Natural killer cell (primary cell): Measurements from ENCODE around the gene PON3. TPM values are rescaled to one million over a fixed set of nuclear protein-coding genes. Genes with fewer than 3 reads are reported as not detected.
"Not testable (repeated sequence)": the region's sequence is repeated elsewhere in the genome, so short reads cannot be mapped to it uniquely, and the experiment has no call there.

Experiments used
- ATAC-seq, 3 donors: fragments of 150-1000 bp in 2 of 3; fragments of 200-7000 bp in 1 of 3; cut with Tn5 transposase; 1 replicate in 1 of 3; 2 replicates in 2 of 3; pipeline ENCODE4 v1.10.0; 2021; ENCODE audit warnings: mild to moderate bottlenecking in 2 of 3, moderate library complexity in 2 of 3
- DNase-seq, 2 donors: peaks; one replicate each; pipeline versions ENCODE4 v3.0.0 to v3.0.0-alpha.2; 2013 to 2021; ENCODE audit warnings: mixed read lengths in 1 of 2
- H3K27ac ChIP-seq: one replicate; pipeline ENCODE4 v1.5.1; 2013; ENCODE audit warnings: mild to moderate bottlenecking, low read length
- H3K27me3 ChIP-seq: one replicate; pipeline ENCODE4 v1.6.1; 2013; ENCODE audit warnings: low read length; ENCODE audit not compliant: control insufficient read depth, insufficient read depth
- H3K36me3 ChIP-seq: one replicate; pipeline ENCODE4 v1.6.1; 2013; ENCODE audit warnings: low read length; ENCODE audit not compliant: control insufficient read depth, insufficient read depth
- H3K4me1 ChIP-seq: one replicate; pipeline ENCODE4 v1.6.1; 2013; ENCODE audit warnings: low read length; ENCODE audit not compliant: control insufficient read depth, insufficient read depth
- H3K4me3 ChIP-seq: one replicate; pipeline ENCODE4 v1.5.1; 2013; ENCODE audit warnings: low read length
- H3K9me3 ChIP-seq: one replicate; pipeline ENCODE4 v1.6.1; 2013; ENCODE audit warnings: low read length; ENCODE audit not compliant: control insufficient read depth, insufficient read depth
- H3K27ac Mint-ChIP-seq, 2 donors: one replicate each; pipeline ENCODE4 v1.8.0; 2022; ENCODE audit warnings: mild to moderate bottlenecking in 2 of 2, mixed read lengths in 2 of 2, moderate library complexity in 1 of 2
- H3K27me3 Mint-ChIP-seq, 2 donors: one replicate each; pipeline ENCODE4 v1.8.0; 2022; ENCODE audit warnings: low read depth in 2 of 2, mixed read lengths in 2 of 2
- H3K36me3 Mint-ChIP-seq: one replicate; pipeline ENCODE4 v1.8.0; 2022; ENCODE audit warnings: mixed read lengths
- H3K4me1 Mint-ChIP-seq, 2 donors: one replicate each; pipeline ENCODE4 v1.8.0; 2022; ENCODE audit warnings: mixed read lengths in 2 of 2
- H3K4me3 Mint-ChIP-seq: one replicate; pipeline ENCODE4 v1.8.0; 2022; ENCODE audit warnings: mild to moderate bottlenecking, moderate library complexity, mixed read lengths
- H3K9me3 Mint-ChIP-seq, 2 donors: one replicate each; pipeline ENCODE4 v1.8.0; 2022; ENCODE audit warnings: mixed read lengths in 2 of 2
- CTCF ChIP-seq: fragments of 200-600 bp; IDR thresholded peaks from one replicate; pipeline ENCODE4 v1.8.0; 2022; ENCODE audit warnings: antibody characterized with exemption
- whole genome bisulfite sequencing: methylation state at CpG from one replicate; pipeline ENCODE4 v1.1.7; 2013; ENCODE audit warnings: missing lambda C conversion rate; ENCODE audit not compliant: insufficient coverage; 5-methylcytosine and 5-hydroxymethylcytosine counted together
- intact Hi-C: fragments of 100-400 bp; cut with micrococcal nuclease; formaldehyde crosslinking; loops from one replicate; pipeline ENCODE4 v1.14.2; 2022
- total RNA-seq, 4 donors: library from RNA; stranded (reverse); fragments of 120-200 nt in 1 of 4; gene quantifications; one replicate each; pipeline versions ENCODE4 v1.2.3 to v1.2.4, GENCODE V29; 2013 to 2022

Gene PON3
- total RNA-seq, 3 donors from 2014 or later (not counting 1 experiment from before 2014, with no cell fraction given), result not detected

DNA sequence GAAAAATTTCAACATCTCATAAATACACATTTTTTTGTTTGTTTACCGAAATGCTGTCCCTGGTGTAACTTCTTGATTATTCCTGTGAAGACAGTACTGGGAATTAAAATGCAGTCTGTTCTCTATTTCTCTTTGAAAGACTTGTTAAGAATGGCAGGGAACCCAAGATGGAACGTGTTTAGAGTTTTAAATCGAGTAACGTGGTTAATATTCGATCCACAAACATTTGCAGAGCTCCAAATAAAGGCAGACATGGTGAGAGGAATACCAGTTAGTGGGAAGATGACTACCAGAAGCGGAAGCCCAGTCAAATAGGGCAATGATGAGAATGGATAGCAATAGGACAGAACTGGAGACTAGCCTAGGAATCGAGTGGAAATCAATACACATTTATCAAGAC is 6.7 kb downstream of the PON3 start:
- Mint-ChIP-seq H3K4me1 (no peaks in the 10 kb centered on the region), H3K4me3 (no peak overlapping the region), H3K27ac (no peak overlapping the region), H3K27me3 (peaks cover 27 to 42% of the 10 kb centered on the region in 2 donors), H3K9me3 (peaks cover 0 to 3% of the 10 kb centered on the region in 2 donors), H3K36me3 (no peaks in the 10 kb centered on the region)
- no peak overlapping the region for H3K4me3 ChIP-seq
- H3K27ac ChIP-seq, result no peak overlapping the region
- intact Hi-C loops, result no loop called here
- no peaks in the 10 kb centered on the region for H3K27me3 ChIP-seq
- no peaks in the 10 kb centered on the region for H3K36me3 ChIP-seq
- no peaks in the 10 kb centered on the region for H3K4me1 ChIP-seq
- DNase-seq (no peak), ATAC-seq (no peak)
- H3K9me3 ChIP-seq, result no peaks in the 10 kb centered on the region
- no peak for TF ChIP-seq CTCF
- 84% methylated on average over 7 of the region's 7 CpGs for WGBS

DNA sequence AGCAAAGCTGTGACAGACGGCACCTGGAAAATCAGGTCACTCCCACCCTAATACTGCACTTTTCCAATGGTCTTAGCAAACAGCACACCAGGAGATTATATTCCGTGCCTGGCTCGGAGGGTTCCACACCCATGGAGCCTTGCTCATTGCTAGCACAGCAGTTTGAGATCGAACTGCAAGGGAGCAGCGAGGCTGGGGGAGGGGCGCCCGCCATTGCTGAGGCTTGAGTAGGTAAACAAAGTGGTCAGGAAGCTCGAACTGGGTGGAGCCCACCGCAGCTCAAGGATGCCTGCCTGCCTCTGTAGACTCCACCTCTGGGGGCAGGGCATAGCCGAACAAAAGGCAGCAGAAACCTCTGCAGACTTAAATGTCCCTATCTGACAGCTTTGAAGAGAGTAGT is 16.7 kb downstream of the PON3 start:
- 91% methylated on average over 9 of the region's 10 CpGs for WGBS
- intact Hi-C loops, H3K4me1 Mint-ChIP-seq, DNase-seq, H3K27ac ChIP-seq, H3K4me3 ChIP-seq, ATAC-seq, H3K4me3 Mint-ChIP-seq, H3K27me3 ChIP-seq, H3K9me3 ChIP-seq, H3K36me3 ChIP-seq, H3K27ac Mint-ChIP-seq, H3K36me3 Mint-ChIP-seq, H3K9me3 Mint-ChIP-seq, H3K4me1 ChIP-seq: not testable (repeated sequence)
- peaks cover 0 to 12% of the 10 kb centered on the region in 2 donors for H3K27me3 Mint-ChIP-seq

DNA sequence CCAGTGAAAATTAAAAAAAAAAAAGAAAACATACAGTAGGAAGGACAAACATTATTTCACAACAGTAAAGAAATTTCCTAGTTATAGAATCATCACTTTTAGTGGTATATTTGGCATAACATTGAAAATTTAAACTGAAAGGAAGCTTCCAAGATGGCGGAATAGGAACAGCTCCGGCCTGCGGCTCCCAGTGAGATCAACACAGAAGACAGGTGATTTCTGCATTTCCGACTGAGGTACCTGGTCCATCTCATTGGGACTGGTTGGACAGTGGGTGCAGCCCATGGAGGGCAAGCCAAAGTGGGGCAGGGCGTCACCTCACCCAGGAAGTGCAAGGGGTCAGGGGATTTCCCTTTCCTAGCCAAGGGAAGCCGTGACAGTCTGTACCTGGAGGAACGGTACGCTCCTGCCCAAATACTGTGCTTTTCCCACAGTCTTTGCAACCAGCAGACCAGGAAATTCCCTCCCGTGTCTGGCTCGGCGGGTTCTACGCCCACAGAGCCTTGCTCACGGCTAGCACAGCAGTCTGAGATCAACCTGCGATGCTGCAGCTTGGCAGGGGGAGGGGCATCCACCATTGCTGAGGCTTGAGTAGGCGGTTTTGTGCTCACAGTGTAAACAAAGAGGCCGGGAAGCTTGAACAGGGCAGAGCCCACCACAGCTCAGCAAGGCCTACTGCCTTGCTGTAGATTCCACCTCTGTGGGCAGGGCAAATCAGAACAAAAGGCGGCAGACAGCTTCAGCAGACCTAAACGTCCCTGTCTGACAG is 19.4 kb downstream of the PON3 start:
- intact Hi-C loops, result no loop called here
- Mint-ChIP-seq H3K4me3 (no peak overlapping the region), H3K4me1 (no peaks in the 10 kb centered on the region), H3K9me3 (peaks cover 2 to 3% of the 10 kb centered on the region in 2 donors), H3K36me3 (no peaks in the 10 kb centered on the region), H3K27me3 (peaks cover 0 to 8% of the 10 kb centered on the region in 2 donors), H3K27ac (no peak overlapping the region)
- DNase-seq (peak in 1 of 2 donors; percentile 11), ATAC-seq (no peak)
- no peak overlapping the region for H3K4me3 ChIP-seq
- H3K27ac ChIP-seq, result no peak overlapping the region
- no peaks in the 10 kb centered on the region for H3K9me3 ChIP-seq
- H3K4me1 ChIP-seq, result no peaks in the 10 kb centered on the region
- no peaks in the 10 kb centered on the region for H3K27me3 ChIP-seq
- H3K36me3 ChIP-seq, result no peaks in the 10 kb centered on the region
- TF ChIP-seq CTCF, result no peak
- 88% methylated on average over 18 of the region's 18 CpGs for WGBS

- ATAC-seq, result no peak
- Histone ChIP-seq H3K9me3 (no peaks in the 10 kb centered on the region), H3K4me1 (no peaks in the 10 kb centered on the region), H3K36me3 (no peaks in the 10 kb centered on the region), H3K27me3 (no peaks in the 10 kb centered on the region), H3K4me3 (no peak overlapping the region), H3K27ac (no peak overlapping the region)
- peaks cover 2 to 3% of the 10 kb centered on the region in 2 donors for H3K9me3 Mint-ChIP-seq
- no peak for TF ChIP-seq CTCF
- H3K27ac Mint-ChIP-seq, result no peak overlapping the region
- no peak for DNase-seq
- 78% methylated on average over 2 of the region's 2 CpGs for WGBS
- H3K27me3 Mint-ChIP-seq, result peaks cover 0 to 4% of the 10 kb centered on the region in 2 donors
- intact Hi-C loops, result no loop called here
- H3K36me3 Mint-ChIP-seq, result no peaks in the 10 kb centered on the region
- H3K4me1 Mint-ChIP-seq, result no peaks in the 10 kb centered on the region
- H3K4me3 Mint-ChIP-seq, result no peak overlapping the region
Measured at GRCh38 chr7:95375591-95376257, 20.5 kb downstream of the PON3 start.
